GM23248 (cell line): ENCODE results near the gene CEMIP2.

Experiments used
- EZH2 ChIP-seq: fragments of 200-600 bp; sonication (generic); IDR thresholded peaks from 2 replicates; pipeline ENCODE4 v1.6.1; 2018; ENCODE audit warnings: antibody characterized with exemption, mild to moderate bottlenecking; ENCODE audit not compliant: insufficient read depth, poor library complexity, severe bottlenecking
- EZH2phosphoT487 ChIP-seq: fragments of 200-600 bp; sonication (generic); IDR thresholded peaks from 2 replicates; pipeline ENCODE4 v1.6.1; 2018; ENCODE audit warnings: antibody characterized with exemption, moderate library complexity, mild to moderate bottlenecking, low read depth; ENCODE audit not compliant: insufficient read depth

- TF ChIP-seq EZH2 = no peak
- TF ChIP-seq EZH2phosphoT487 = no peak
Measured at GRCh38 chr9:71758277-71758676, 10.0 kb downstream of the CEMIP2 start.
